SU-DHL-6 (cell line): ENCODE results near the gene MPC1.

Experiments used
- CTCF ChIP-seq: fragments of 200-600 bp; sonication (generic); IDR thresholded peaks from one replicate; pipeline ENCODE4 v1.5.1; 2017; ENCODE audit warnings: antibody characterized with exemption, mild to moderate bottlenecking, low read length, moderate library complexity; ENCODE audit not compliant: insufficient read depth, poor library complexity, severe bottlenecking
- EZH2phosphoT487 ChIP-seq: fragments of 200-600 bp; sonication (generic), shearing (Covaris generic); conservative IDR thresholded peaks from 2 replicates; pipeline ENCODE4 v1.6.1; 2018; ENCODE audit warnings: mild to moderate bottlenecking, antibody characterized with exemption, low read length, moderate library complexity, mixed read lengths

GRCh38 chr6:166365221-166365620 is 17.5 kb downstream of the MPC1 start:
- TF ChIP-seq CTCF, result no peak
- TF ChIP-seq EZH2phosphoT487, result no peak
